Loucy (cell line): ENCODE data around the gene CCDC148.

Source experiments
- H2AFZ ChIP-seq: fragments of 200-600 bp; sonication (generic); 2 replicates; pipeline ENCODE4 v1.6.0; 2016; ENCODE audit warnings: antibody characterized with exemption, mild to moderate bottlenecking, low read length, moderate library complexity
- H3F3A ChIP-seq: fragments of 200-600 bp; 2 replicates; pipeline ENCODE4 v1.6.0; 2016; ENCODE audit warnings: antibody characterized with exemption, low read depth, mild to moderate bottlenecking
- H3K27me3 ChIP-seq: fragments of 200-600 bp; sonication (generic); 2 replicates; pipeline ENCODE4 v1.6.1; 2014; ENCODE audit warnings: low read length, mild to moderate bottlenecking; ENCODE audit not compliant: insufficient read depth, poor library complexity, severe bottlenecking
- H3K36me3 ChIP-seq: fragments of 200-600 bp; sonication (generic); 2 replicates; pipeline ENCODE4 v1.6.1; 2016; ENCODE audit warnings: low read length; ENCODE audit not compliant: insufficient read depth
- H3K4me1 ChIP-seq: fragments of 200-600 bp; sonication (generic); 2 replicates; pipeline ENCODE4 v1.5.1; 2014; ENCODE audit warnings: low read length, mild to moderate bottlenecking; ENCODE audit not compliant: insufficient read depth, poor library complexity, severe bottlenecking
- H3K4me2 ChIP-seq: fragments of 200-600 bp; sonication (generic); 2 replicates; pipeline ENCODE4 v1.6.0; 2014; ENCODE audit warnings: antibody characterized with exemption, low read length, low read depth, mild to moderate bottlenecking; ENCODE audit not compliant: poor library complexity, severe bottlenecking
- H3K4me3 ChIP-seq: fragments of 200-600 bp; sonication (generic); 2 replicates; pipeline ENCODE4 v1.5.1; 2014; ENCODE audit warnings: low read length, mild to moderate bottlenecking, mixed read lengths; ENCODE audit not compliant: poor library complexity, severe bottlenecking
- H3K79me2 ChIP-seq: fragments of 200-600 bp; sonication (generic); 2 replicates; pipeline ENCODE4 v1.6.1; 2014; ENCODE audit warnings: low read length; ENCODE audit not compliant: insufficient read depth
- H3K9ac ChIP-seq: fragments of 200-600 bp; sonication (generic); 2 replicates; pipeline ENCODE4 v1.6.0; 2014; ENCODE audit warnings: mild to moderate bottlenecking, low read depth, low read length, moderate library complexity; ENCODE audit not compliant: poor library complexity, severe bottlenecking
- H3K9me2 ChIP-seq: fragments of 200-600 bp; sonication (generic); replicated peaks from 2 replicates; pipeline ENCODE4 v1.6.1; 2016; ENCODE audit warnings: low read depth, low read length, mixed read lengths
- H3K9me3 ChIP-seq: fragments of 200-600 bp; sonication (generic); 2 replicates; pipeline ENCODE4 v1.6.1; 2014; ENCODE audit warnings: mild to moderate bottlenecking, antibody characterized with exemption, low read length, low read depth; ENCODE audit not compliant: insufficient read depth
- H4K20me1 ChIP-seq: fragments of 200-600 bp; sonication (generic); 2 replicates; pipeline ENCODE4 v1.6.0; 2014; ENCODE audit warnings: antibody characterized with exemption, low read length, mild to moderate bottlenecking; ENCODE audit not compliant: insufficient read depth, poor library complexity, severe bottlenecking
- EZH2phosphoT487 ChIP-seq: fragments of 200-600 bp; IDR thresholded peaks from 2 replicates; pipeline ENCODE4 v1.6.1; 2018; ENCODE audit warnings: antibody characterized with exemption, mild to moderate bottlenecking, moderate library complexity, borderline replicate concordance
- TF ChIP-seq, protein P1 (sequence below): fragments of 200-600 bp; sonication (generic); conservative IDR thresholded peaks from 2 replicates; pipeline ENCODE4 v1.5.1; 2014; ENCODE audit warnings: mild to moderate bottlenecking, antibody characterized with exemption, low read length

CCDC148 gene

DNA sequence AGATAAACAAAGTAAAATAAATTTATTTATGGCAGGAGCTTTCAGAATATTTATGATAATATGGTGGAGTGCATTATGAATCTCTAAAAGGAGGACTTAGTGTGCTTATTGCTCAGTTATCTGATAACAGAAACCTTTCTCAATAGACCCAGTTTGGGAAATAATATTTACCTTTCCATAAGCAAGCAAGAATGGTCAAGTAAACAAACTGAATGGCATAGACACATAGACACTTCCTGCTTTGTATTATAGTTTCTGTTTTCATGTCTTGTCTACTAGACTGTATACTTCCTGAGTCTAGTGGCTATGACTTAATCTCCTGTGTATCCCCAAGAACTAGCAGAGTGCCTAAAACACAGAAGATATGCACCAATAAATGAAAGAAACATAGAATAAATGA is 267.0 kb downstream of the CCDC148 start:
- Histone ChIP-seq H3K9me3 (no peaks in the 10 kb centered on the region), H3K4me1 (no peaks in the 10 kb centered on the region), H2AFZ (no peak overlapping the region), H4K20me1 (no peaks in the 10 kb centered on the region), H3K27me3 (peaks cover 18% of the 10 kb centered on the region), H3F3A (no peaks in the 10 kb centered on the region), H3K9me2 (no peaks in the 10 kb centered on the region), H3K79me2 (no peaks in the 10 kb centered on the region), H3K4me2 (no peak overlapping the region), H3K36me3 (no peaks in the 10 kb centered on the region), H3K4me3 (no peak overlapping the region), H3K9ac (no peak overlapping the region)
- no peak for TF ChIP-seq EZH2phosphoT487
- TF ChIP-seq, protein P1, sequence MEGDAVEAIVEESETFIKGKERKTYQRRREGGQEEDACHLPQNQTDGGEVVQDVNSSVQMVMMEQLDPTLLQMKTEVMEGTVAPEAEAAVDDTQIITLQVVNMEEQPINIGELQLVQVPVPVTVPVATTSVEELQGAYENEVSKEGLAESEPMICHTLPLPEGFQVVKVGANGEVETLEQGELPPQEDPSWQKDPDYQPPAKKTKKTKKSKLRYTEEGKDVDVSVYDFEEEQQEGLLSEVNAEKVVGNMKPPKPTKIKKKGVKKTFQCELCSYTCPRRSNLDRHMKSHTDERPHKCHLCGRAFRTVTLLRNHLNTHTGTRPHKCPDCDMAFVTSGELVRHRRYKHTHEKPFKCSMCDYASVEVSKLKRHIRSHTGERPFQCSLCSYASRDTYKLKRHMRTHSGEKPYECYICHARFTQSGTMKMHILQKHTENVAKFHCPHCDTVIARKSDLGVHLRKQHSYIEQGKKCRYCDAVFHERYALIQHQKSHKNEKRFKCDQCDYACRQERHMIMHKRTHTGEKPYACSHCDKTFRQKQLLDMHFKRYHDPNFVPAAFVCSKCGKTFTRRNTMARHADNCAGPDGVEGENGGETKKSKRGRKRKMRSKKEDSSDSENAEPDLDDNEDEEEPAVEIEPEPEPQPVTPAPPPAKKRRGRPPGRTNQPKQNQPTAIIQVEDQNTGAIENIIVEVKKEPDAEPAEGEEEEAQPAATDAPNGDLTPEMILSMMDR: no peak

DNA sequence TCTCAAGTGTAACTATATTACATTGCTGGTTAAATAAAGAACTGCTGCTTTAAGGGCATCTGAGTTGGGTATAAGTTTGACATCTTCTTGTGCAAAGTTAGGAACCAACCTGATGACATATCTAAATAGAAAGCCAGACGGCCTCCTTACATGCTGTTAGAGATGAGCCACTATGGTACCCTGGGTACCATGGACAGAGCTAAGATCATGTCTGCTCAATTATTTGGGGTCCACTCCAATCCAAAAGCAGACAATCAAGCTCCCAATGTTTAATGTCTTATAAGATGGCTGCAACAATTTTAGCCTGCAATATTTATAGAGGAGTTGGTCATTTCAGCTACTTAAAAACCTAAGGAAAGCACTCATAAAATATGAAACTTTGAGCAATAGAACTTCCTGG is 268.6 kb downstream of the CCDC148 start:
- no peak overlapping the region for H3K4me2 ChIP-seq
- H3K36me3 ChIP-seq: no peaks in the 10 kb centered on the region
- H3F3A ChIP-seq: no peaks in the 10 kb centered on the region
- peaks cover 11% of the 10 kb centered on the region for H3K27me3 ChIP-seq
- H3K4me1 ChIP-seq: no peaks in the 10 kb centered on the region
- H3K9me2 ChIP-seq: no peaks in the 10 kb centered on the region
- no peaks in the 10 kb centered on the region for H3K79me2 ChIP-seq
- H4K20me1 ChIP-seq: no peaks in the 10 kb centered on the region
- TF ChIP-seq EZH2phosphoT487: no peak
- TF ChIP-seq, protein P1: no peak
- H3K9ac ChIP-seq: no peak overlapping the region
- H2AFZ ChIP-seq: no peak overlapping the region
- no peak overlapping the region for H3K4me3 ChIP-seq
- no peaks in the 10 kb centered on the region for H3K9me3 ChIP-seq

DNA sequence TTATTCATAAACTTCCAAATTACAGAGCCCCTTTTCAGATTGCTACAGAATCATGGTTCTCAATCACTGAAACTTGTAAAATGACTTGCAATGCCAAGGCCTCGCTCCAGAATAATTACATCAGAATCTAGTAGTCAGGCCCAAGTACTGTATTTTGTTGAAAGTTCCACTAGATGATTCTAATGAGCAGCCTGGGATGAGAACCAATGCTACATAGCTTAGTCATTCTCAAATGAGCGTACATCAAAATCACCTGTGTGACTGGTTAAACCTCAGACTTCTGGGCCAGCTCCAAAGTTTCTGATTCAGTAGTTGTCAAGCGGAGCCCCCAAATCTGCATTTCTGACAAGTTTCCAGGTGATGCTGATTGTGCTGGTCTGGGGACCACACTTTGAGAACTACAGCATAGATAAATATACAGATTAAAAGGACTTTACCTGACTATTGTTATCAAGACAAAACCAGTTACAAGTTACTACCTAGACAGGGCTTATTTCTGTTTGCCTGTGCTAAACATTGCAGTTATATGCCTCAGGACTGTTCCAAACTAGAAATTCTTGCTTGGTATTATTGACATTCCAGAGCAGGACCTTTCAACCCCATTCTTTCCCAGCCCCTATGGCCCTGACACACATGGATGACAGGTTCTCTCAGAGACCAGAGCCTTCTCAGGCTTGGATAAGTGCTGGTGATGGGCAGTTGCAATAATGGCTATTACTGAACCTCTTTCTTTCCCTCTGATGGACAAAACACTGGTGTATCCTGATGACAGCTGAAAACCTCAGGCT is 271.8 kb downstream of the CCDC148 start:
- no peak for TF ChIP-seq EZH2phosphoT487
- TF ChIP-seq, protein P1: no peak

More for the DNA sequence above, 271.8 kb downstream of the CCDC148 start:
- no peaks in the 10 kb centered on the region for H4K20me1 ChIP-seq
- H3F3A ChIP-seq: no peaks in the 10 kb centered on the region
- no peak overlapping the region for H3K4me3 ChIP-seq
- H3K9me3 ChIP-seq: no peaks in the 10 kb centered on the region
- no peak overlapping the region for H2AFZ ChIP-seq
- no peak overlapping the region for H3K9ac ChIP-seq
- H3K27me3 ChIP-seq: no peaks in the 10 kb centered on the region
- H3K36me3 ChIP-seq: no peaks in the 10 kb centered on the region
- H3K79me2 ChIP-seq: no peaks in the 10 kb centered on the region
- no peaks in the 10 kb centered on the region for H3K4me1 ChIP-seq
- H3K4me2 ChIP-seq: no peak overlapping the region
- H3K9me2 ChIP-seq: no peaks in the 10 kb centered on the region
